Measurements from ENCODE around the gene MARK1.

Gene MARK1

DNA sequence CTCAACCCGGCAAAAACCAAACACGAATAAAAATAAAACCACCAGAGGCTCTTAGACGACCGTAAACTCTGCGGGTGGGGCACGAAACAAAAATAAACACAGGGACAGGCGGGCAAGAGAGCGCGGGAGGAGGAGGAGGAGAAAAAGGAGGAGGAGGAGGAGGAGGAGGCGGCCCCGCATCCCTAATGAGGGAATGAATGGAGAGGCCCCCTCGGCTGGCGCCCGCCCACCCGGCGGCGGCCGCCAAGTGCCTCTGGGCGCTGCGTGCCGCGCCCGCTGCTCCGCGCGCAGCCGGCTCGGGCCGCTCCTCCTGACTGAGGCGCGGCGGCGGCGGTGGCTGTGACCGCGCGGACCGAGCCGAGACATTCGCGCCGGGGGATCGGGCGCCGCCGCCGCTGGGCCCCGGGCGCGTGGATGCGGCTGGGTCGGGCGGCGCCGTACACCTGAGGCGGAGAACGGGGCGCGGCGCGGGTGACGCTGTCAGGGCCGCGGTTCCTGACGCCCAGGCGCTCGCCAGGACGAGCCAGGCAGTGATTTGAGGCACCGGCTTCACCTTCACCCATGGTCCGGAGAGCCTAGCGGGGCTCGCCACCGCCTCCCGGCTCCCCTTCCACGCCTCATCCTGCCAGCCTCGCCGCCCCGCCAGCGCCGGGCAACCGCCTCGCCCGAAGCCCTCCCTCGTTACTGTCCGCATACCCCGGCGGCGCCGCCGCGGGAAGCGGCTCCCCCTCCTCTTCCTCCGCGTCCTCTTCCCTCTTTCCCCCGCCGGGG, at the start of gene MARK1:
Gene MARK1 (plus strand): TSS at position 229 of the 771 bp plus-strand sequence. CDS start 687 bp downstream, outside the sequence.
- peak; percentile 82 for DNase-seq (ENCODE audit: extremely low spot score)
- TF ChIP-seq SP1 (IDR thresholded peaks at IDR 0.05) (no peak), FOXK2 (IDR thresholded peaks at IDR 0.05) (no peak), SUZ12 (IDR thresholded peaks at IDR 0.05) (no peak), ARNT (IDR thresholded peaks at IDR 0.05) (peak; percentile 71), HDGF (IDR thresholded peaks at IDR 0.05; ENCODE audit: borderline replicate concordance) (no peak), ELF4 (IDR thresholded peaks at IDR 0.05) (no peak), NFRKB (IDR thresholded peaks at IDR 0.05) (no peak), LEF1 (IDR thresholded peaks at IDR 0.05; ENCODE audit: borderline replicate concordance) (peak; percentile 45; the same call in 1 of the 2 replicates), TARDBP (IDR thresholded peaks at IDR 0.05) (no peak), BHLHE40 (IDR thresholded peaks at IDR 0.05; ENCODE audit: borderline replicate concordance) (no peak), FOXA1 (IDR thresholded peaks at IDR 0.05) (no peak), CTBP1 (IDR thresholded peaks at IDR 0.05; ENCODE audit: borderline replicate concordance) (peak; percentile 89; the same call in 1 of the 2 replicates), FOXM1 (IDR thresholded peaks at IDR 0.05; ENCODE audit: borderline replicate concordance) (0 out of 2 replicates have a peak, but pooled peaks have one; percentile 32), L3MBTL2 (conservative IDR thresholded peaks at IDR 0.05) (peak; percentile 72), ZNF384 (IDR thresholded peaks at IDR 0.05) (no peak)
- TF ChIP-seq, protein P1, sequence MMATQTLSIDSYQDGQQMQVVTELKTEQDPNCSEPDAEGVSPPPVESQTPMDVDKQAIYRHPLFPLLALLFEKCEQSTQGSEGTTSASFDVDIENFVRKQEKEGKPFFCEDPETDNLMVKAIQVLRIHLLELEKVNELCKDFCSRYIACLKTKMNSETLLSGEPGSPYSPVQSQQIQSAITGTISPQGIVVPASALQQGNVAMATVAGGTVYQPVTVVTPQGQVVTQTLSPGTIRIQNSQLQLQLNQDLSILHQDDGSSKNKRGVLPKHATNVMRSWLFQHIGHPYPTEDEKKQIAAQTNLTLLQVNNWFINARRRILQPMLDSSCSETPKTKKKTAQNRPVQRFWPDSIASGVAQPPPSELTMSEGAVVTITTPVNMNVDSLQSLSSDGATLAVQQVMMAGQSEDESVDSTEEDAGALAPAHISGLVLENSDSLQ (IDR thresholded peaks at IDR 0.05), result no peak; the same call in 1 of the 2 replicates
- ChIA-PET CTCF (no interaction called here), POLR2A (interaction anchor here (0.7 kb wide), 1 partner anchor 205 kb away, joined by 3 read pairs; no protein-coding TSS in a partner anchor)

DNA sequence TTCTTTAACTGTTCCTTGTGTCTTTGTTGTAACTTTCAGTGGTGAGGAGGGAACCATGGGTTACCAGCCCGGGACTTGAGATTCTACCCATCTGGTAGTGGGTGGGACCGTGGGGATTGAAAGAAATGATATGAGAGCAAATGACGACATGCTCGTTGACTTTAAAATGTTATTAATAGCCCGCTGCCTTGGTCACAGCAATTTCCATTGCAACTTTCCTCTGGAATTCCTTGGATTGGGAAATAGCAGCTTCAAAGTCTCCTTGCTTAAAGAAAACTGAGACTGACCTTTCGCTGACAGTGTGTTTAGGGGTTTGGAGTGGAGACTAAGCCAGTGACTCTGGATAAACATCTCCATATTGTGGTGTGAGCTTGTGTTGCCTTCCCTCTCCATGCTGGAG, 44.2 kb upstream of the MARK1 start:
- ChIA-PET CTCF (no interaction called here), POLR2A (no interaction called here)
- DNase-seq (ENCODE audit: extremely low spot score), result no peak
- TF ChIP-seq L3MBTL2 (conservative IDR thresholded peaks at IDR 0.05) (no peak), FOXK2 (IDR thresholded peaks at IDR 0.05) (no peak), FOXM1 (IDR thresholded peaks at IDR 0.05; ENCODE audit: borderline replicate concordance) (no peak), TARDBP (IDR thresholded peaks at IDR 0.05) (no peak), LEF1 (IDR thresholded peaks at IDR 0.05; ENCODE audit: borderline replicate concordance) (no peak), ELF4 (IDR thresholded peaks at IDR 0.05) (no peak), BHLHE40 (IDR thresholded peaks at IDR 0.05; ENCODE audit: borderline replicate concordance) (no peak), SP1 (IDR thresholded peaks at IDR 0.05) (no peak), CTBP1 (IDR thresholded peaks at IDR 0.05; ENCODE audit: borderline replicate concordance) (no peak), ZNF384 (IDR thresholded peaks at IDR 0.05) (no peak)

DNA sequence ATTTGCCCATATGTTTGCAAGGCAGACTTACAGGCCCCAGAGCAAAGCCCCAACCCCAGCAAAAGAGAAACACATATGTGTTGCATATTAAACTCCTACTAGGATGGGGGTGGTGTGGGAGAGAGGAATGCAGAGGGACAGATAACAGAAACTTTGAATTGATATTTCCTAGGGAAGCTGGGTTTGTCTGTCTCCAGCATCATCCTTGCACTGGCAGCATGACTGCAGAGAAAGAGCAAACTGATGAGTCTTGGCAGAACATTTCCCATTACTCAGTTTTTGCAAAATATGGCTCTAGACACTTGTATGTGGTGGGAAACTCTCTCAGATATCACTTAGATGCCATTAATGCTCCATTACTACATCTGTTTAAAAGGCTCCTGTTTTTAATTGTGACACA, 43.8 kb upstream of the MARK1 start:
- ChIA-PET POLR2A (no interaction called here), CTCF (no interaction called here)
- no peak for DNase-seq (ENCODE audit: extremely low spot score)
- TF ChIP-seq NFRKB (IDR thresholded peaks at IDR 0.05) (no peak), ZNF384 (IDR thresholded peaks at IDR 0.05) (no peak), CTBP1 (IDR thresholded peaks at IDR 0.05; ENCODE audit: borderline replicate concordance) (no peak), L3MBTL2 (conservative IDR thresholded peaks at IDR 0.05) (no peak), FOXK2 (IDR thresholded peaks at IDR 0.05) (no peak)

DNA sequence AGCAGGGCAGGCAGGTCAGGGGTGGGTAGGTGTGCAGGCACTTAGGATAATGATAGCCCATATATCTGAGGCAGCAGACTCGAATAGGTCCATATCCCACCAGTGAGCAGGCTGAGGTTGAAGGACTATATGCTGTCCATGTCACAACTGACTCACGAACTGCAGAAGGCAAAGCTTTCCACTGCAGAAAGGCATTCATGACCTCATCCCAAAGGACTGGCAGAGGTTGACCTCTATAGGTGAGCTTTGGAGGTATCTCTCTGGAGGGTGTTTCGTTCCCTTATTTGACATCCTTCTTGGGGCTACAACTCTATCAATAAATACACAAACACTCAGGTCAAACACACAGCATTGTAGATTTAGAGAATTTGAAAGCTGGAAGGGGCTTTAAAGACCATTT, 42.8 kb upstream of the MARK1 start:
- no peak for TF ChIP-seq ARNT (IDR thresholded peaks at IDR 0.05)
- no peak for TF ChIP-seq ZNF384 (IDR thresholded peaks at IDR 0.05)
- no peak for TF ChIP-seq FOXA1 (IDR thresholded peaks at IDR 0.05)
- TF ChIP-seq SUZ12 (IDR thresholded peaks at IDR 0.05), result no peak
- no peak for TF ChIP-seq TARDBP (IDR thresholded peaks at IDR 0.05)
- TF ChIP-seq ELF4 (IDR thresholded peaks at IDR 0.05), result no peak
- no peak for TF ChIP-seq FOXM1 (IDR thresholded peaks at IDR 0.05; ENCODE audit: borderline replicate concordance)
- TF ChIP-seq, protein P1 (IDR thresholded peaks at IDR 0.05), result no peak
- no peak for TF ChIP-seq FOXK2 (IDR thresholded peaks at IDR 0.05)
- no peak for TF ChIP-seq LEF1 (IDR thresholded peaks at IDR 0.05; ENCODE audit: borderline replicate concordance)
- TF ChIP-seq SP1 (IDR thresholded peaks at IDR 0.05), result no peak
- ChIA-PET POLR2A (no interaction called here), CTCF (no interaction called here)
- DNase-seq (ENCODE audit: extremely low spot score), result no peak

DNA sequence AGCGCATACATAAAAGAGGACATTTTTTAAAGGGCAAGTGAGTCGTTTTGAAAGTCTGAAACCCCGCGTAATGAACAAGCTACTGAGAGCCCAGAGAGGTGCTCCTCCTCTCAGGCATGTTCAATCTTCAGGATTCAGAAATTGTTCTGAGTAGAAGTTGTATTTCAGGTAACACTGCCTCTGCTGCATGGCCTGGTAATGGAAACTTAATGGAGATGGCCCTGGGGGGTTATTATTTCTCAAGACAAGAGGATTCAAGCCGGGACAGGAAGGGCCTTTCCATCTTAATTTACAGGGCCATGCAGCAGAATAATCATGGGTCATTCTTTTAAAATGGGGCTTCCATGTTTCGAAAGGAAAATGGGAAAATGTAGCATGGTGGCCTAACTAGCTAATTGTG, 42.1 kb upstream of the MARK1 start:
- ChIA-PET POLR2A (no interaction called here), CTCF (no interaction called here)
- TF ChIP-seq FOXK2 (IDR thresholded peaks at IDR 0.05) (no peak), CTBP1 (IDR thresholded peaks at IDR 0.05; ENCODE audit: borderline replicate concordance) (no peak), BHLHE40 (IDR thresholded peaks at IDR 0.05; ENCODE audit: borderline replicate concordance) (no peak), LEF1 (IDR thresholded peaks at IDR 0.05; ENCODE audit: borderline replicate concordance) (no peak), ARNT (IDR thresholded peaks at IDR 0.05) (no peak), SP1 (IDR thresholded peaks at IDR 0.05) (no peak), TARDBP (IDR thresholded peaks at IDR 0.05) (no peak), ELF4 (IDR thresholded peaks at IDR 0.05) (no peak), FOXM1 (IDR thresholded peaks at IDR 0.05; ENCODE audit: borderline replicate concordance) (no peak), FOXA1 (IDR thresholded peaks at IDR 0.05) (no peak), ZNF384 (IDR thresholded peaks at IDR 0.05) (no peak), HDGF (IDR thresholded peaks at IDR 0.05; ENCODE audit: borderline replicate concordance) (no peak), L3MBTL2 (conservative IDR thresholded peaks at IDR 0.05) (no peak), NFRKB (IDR thresholded peaks at IDR 0.05) (no peak), SUZ12 (IDR thresholded peaks at IDR 0.05) (no peak)
- TF ChIP-seq, protein P1 (IDR thresholded peaks at IDR 0.05), result no peak
- no peak for DNase-seq (ENCODE audit: extremely low spot score)

DNA sequence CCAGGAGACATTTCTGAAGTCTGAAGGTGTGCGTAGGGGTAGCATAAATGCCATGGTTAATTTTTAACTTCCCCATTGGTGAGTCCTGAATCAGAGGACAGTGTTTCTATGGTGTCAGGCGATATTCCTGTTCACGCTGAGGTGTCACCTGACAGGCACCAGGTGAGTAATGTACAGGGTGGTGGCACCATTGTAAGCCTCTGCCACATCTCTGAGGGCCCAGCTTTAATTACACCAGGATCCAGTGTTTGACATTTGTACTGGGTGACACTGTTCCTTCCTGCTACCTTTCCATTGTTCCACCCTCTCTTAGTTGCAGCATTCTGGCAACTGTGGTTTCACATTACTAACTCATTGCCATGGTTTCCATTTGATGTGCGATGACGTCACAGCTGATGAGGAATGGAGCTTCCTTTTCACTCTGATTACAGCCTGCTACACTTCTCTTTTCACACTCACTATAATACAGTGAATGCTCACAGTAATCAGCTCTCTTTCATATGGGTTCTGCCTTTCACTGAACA, 40.6 kb upstream of the MARK1 start:
- ChIA-PET POLR2A (no interaction called here), CTCF (no interaction called here)
- no peak for TF ChIP-seq TARDBP (IDR thresholded peaks at IDR 0.05)
- TF ChIP-seq NFRKB (IDR thresholded peaks at IDR 0.05), result no peak
- no peak for TF ChIP-seq CTBP1 (IDR thresholded peaks at IDR 0.05; ENCODE audit: borderline replicate concordance)
- TF ChIP-seq ARNT (IDR thresholded peaks at IDR 0.05), result no peak
- TF ChIP-seq LEF1 (IDR thresholded peaks at IDR 0.05; ENCODE audit: borderline replicate concordance), result no peak
- no peak for TF ChIP-seq BHLHE40 (IDR thresholded peaks at IDR 0.05; ENCODE audit: borderline replicate concordance)
- TF ChIP-seq FOXK2 (IDR thresholded peaks at IDR 0.05), result no peak
- TF ChIP-seq ZNF384 (IDR thresholded peaks at IDR 0.05), result no peak
- no peak for TF ChIP-seq ELF4 (IDR thresholded peaks at IDR 0.05)
- TF ChIP-seq HDGF (IDR thresholded peaks at IDR 0.05; ENCODE audit: borderline replicate concordance), result no peak
- peak; percentile 42 for DNase-seq (ENCODE audit: extremely low spot score)

All from HEK293T (cell line).